IMR-90 (cell line): ENCODE results near the gene LRFN2. TPM values are rescaled to one million over a fixed set of nuclear protein-coding genes. Genes with fewer than 3 reads are reported as not detected.

Experiments
- ATAC-seq: fragments of 200-7000 bp; cut with Tn5 transposase; 2 replicates; pipeline ENCODE4 v1.9.1; 2020; ENCODE audit warnings: low read depth, mild to moderate bottlenecking, moderate library complexity
- BruUV-seq: library from RNA; stranded (reverse); fragments of 400-500 nt; replicated peaks from 2 replicates; lab custom pipeline; 2021; lab: Mats Ljungman, UMichigan
- CTCF ChIA-PET: fragments of 300-600 bp; formaldehyde crosslinking; extraction: SDS; loops from one replicate; lab custom pipeline; 2021; ENCODE audit warnings: antibody characterized with exemption; lab: Yijun Ruan, JAX
- POLR2A ChIA-PET: fragments of 300-600 bp; sonication (Branson Sonifier 250); formaldehyde crosslinking; loops from one replicate; lab custom pipeline; 2022; ENCODE audit warnings: antibody characterized with exemption; ENCODE audit not compliant: unreplicated experiment; lab: Charles Lee
- DNase-seq: peaks from one replicate; pipeline ENCODE4 v3.0.0; 2013
- H2AFZ ChIP-seq: replicated peaks from 2 replicates; pipeline ENCODE3; 2013; ENCODE audit warnings: low read length, mild to moderate bottlenecking; ENCODE audit not compliant: poor library complexity
- H2AK5ac ChIP-seq: 2 replicates; pipeline ENCODE4 v1.6.1; 2013; ENCODE audit warnings: low read depth, low read length, inconsistent platforms
- H2AK9ac ChIP-seq: replicated peaks from 2 replicates; pipeline ENCODE3; 2013; ENCODE audit warnings: mild to moderate bottlenecking, low read depth, low read length, moderate library complexity; ENCODE audit not compliant: poor library complexity
- H2BK120ac ChIP-seq: 2 replicates; pipeline ENCODE4 v1.6.1; 2013; ENCODE audit warnings: low read depth, low read length, inconsistent platforms
- H2BK15ac ChIP-seq: 3 replicates; pipeline ENCODE4 v1.6.1; 2013; ENCODE audit warnings: low read depth, low read length, inconsistent platforms
- H2BK20ac ChIP-seq: 2 replicates; pipeline ENCODE4 v1.6.1; 2013; ENCODE audit warnings: low read depth, mild to moderate bottlenecking, inconsistent platforms, low read length, moderate library complexity
- H2BK5ac ChIP-seq: 2 replicates; pipeline ENCODE4 v1.6.1; 2013; ENCODE audit warnings: mild to moderate bottlenecking, low read depth, low read length, inconsistent platforms; ENCODE audit not compliant: poor library complexity, severe bottlenecking
- H3K14ac ChIP-seq: replicated peaks from 2 replicates; pipeline ENCODE4 v1.6.1; 2013; ENCODE audit warnings: low read depth, low read length, inconsistent platforms
- H3K18ac ChIP-seq: 2 replicates; pipeline ENCODE4 v1.6.1; 2013; ENCODE audit warnings: low read depth, low read length, control low read depth
- H3K23ac ChIP-seq: 2 replicates; pipeline ENCODE4 v1.6.1; 2013; ENCODE audit warnings: low read depth, low read length, inconsistent platforms
- H3K27ac ChIP-seq: 2 replicates; pipeline ENCODE4 v1.5.1; 2013; ENCODE audit warnings: mild to moderate bottlenecking, control low read depth, low read length; ENCODE audit not compliant: insufficient read depth
- H3K27me3 ChIP-seq: 2 replicates; pipeline ENCODE4 v1.6.1; 2013; ENCODE audit warnings: low read length; ENCODE audit not compliant: control insufficient read depth, insufficient read depth
- H3K36me3 ChIP-seq: 2 replicates; pipeline ENCODE4 v1.6.1; 2013; ENCODE audit warnings: low read length, mixed read lengths; ENCODE audit not compliant: control insufficient read depth, insufficient read depth
- H3K4ac ChIP-seq: 2 replicates; pipeline ENCODE4 v1.6.1; 2013; ENCODE audit warnings: low read depth, low read length, inconsistent platforms
- H3K4me1 ChIP-seq: 2 replicates; pipeline ENCODE4 v1.6.1; 2013; ENCODE audit warnings: low read length, mixed read lengths; ENCODE audit not compliant: control insufficient read depth, insufficient read depth
- H3K4me2 ChIP-seq: 2 replicates; pipeline ENCODE4 v1.6.1; 2013; ENCODE audit warnings: low read depth, mild to moderate bottlenecking, control low read depth, low read length, moderate library complexity
- H3K4me3 ChIP-seq: 2 replicates; pipeline ENCODE4 v1.5.1; 2013; ENCODE audit warnings: low read depth, mild to moderate bottlenecking, control low read depth, low read length, moderate library complexity; ENCODE audit not compliant: insufficient read depth
- H3K56ac ChIP-seq: 2 replicates; pipeline ENCODE4 v1.6.1; 2013; ENCODE audit warnings: low read length, inconsistent platforms; ENCODE audit not compliant: insufficient read depth; ENCODE audit errors: extremely low read depth
- H3K79me1 ChIP-seq, 2 experiments: 2 replicates each; pipeline ENCODE4 v1.6.1; 2013; ENCODE audit warnings: low read length in 2 of 2, inconsistent platforms in 1 of 2, low read depth in 1 of 2
- H3K9ac ChIP-seq: 2 replicates; pipeline ENCODE4 v1.6.1; 2013; ENCODE audit warnings: low read depth, low read length, control low read depth
- H3K9me1 ChIP-seq: 2 replicates; pipeline ENCODE4 v1.6.1; 2013; ENCODE audit warnings: low read length, inconsistent platforms; ENCODE audit not compliant: insufficient read depth
- H3K9me3 ChIP-seq: 2 replicates; pipeline ENCODE4 v1.6.1; 2013; ENCODE audit warnings: low read length; ENCODE audit not compliant: control insufficient read depth, insufficient read depth
- H4K20me1 ChIP-seq: 2 replicates; pipeline ENCODE4 v1.6.1; 2013; ENCODE audit warnings: low read length, inconsistent platforms; ENCODE audit not compliant: insufficient read depth
- H4K5ac ChIP-seq: 2 replicates; pipeline ENCODE4 v1.6.1; 2013; ENCODE audit warnings: mild to moderate bottlenecking, low read depth, low read length, control low read depth
- H4K8ac ChIP-seq, 2 experiments: 2 replicates each; pipeline ENCODE4 v1.6.1; 2013; ENCODE audit warnings: low read depth in 2 of 2, low read length in 2 of 2, control low read depth in 1 of 2, inconsistent platforms in 1 of 2
- H4K91ac ChIP-seq: 2 replicates; pipeline ENCODE4 v1.6.1; 2013; ENCODE audit warnings: low read depth, low read length, inconsistent platforms; ENCODE audit not compliant: insufficient read depth
- BHLHE40 ChIP-seq: fragments of 150-350 bp; IDR thresholded peaks from 2 replicates; pipeline ENCODE4 v1.6.1; 2016; ENCODE audit warnings: mild to moderate bottlenecking, low read depth, low read length
- CEBPB ChIP-seq: IDR thresholded peaks from 2 replicates; pipeline ENCODE4 v1.6.1; 2012; ENCODE audit warnings: low read depth, low read length, improper control_type of control experiment
- CHD1 ChIP-seq: IDR thresholded peaks from 2 replicates; pipeline ENCODE4 v1.6.1; 2012; ENCODE audit warnings: low read depth, low read length, improper control_type of control experiment
- CTCF ChIP-seq: conservative IDR thresholded peaks from 2 replicates; pipeline ENCODE4 v1.5.1; 2012; ENCODE audit warnings: mild to moderate bottlenecking, low read depth, low read length, improper control_type of control experiment
- ELK1 ChIP-seq: fragments of 150-350 bp; IDR thresholded peaks from 2 replicates; pipeline ENCODE4 v1.6.1; 2016; ENCODE audit warnings: low read depth, mild to moderate bottlenecking, low read length, moderate library complexity, borderline replicate concordance
- FOS ChIP-seq: fragments of 150-350 bp; IDR thresholded peaks from 2 replicates; pipeline ENCODE4 v1.6.1; 2016; ENCODE audit warnings: low read depth, low read length
- MAFK ChIP-seq: IDR thresholded peaks from 2 replicates; pipeline ENCODE4 v1.6.1; 2012; ENCODE audit warnings: low read depth, low read length, improper control_type of control experiment
- MAZ ChIP-seq: IDR thresholded peaks from 2 replicates; pipeline ENCODE4 v1.6.1; 2012; ENCODE audit warnings: low read depth, mild to moderate bottlenecking, low read length, improper control_type of control experiment, moderate library complexity, borderline replicate concordance
- MXI1 ChIP-seq: IDR thresholded peaks from 2 replicates; pipeline ENCODE4 v1.6.1; 2012; ENCODE audit warnings: low read depth, mild to moderate bottlenecking, low read length, moderate library complexity, borderline replicate concordance
- NFE2L2 ChIP-seq: fragments of 150-350 bp; IDR thresholded peaks from 2 replicates; pipeline ENCODE4 v1.6.1; 2016; ENCODE audit warnings: low read depth, mild to moderate bottlenecking, low read length
- POLR2A ChIP-seq: IDR thresholded peaks from 2 replicates; pipeline ENCODE4 v1.6.1; 2012; ENCODE audit warnings: mild to moderate bottlenecking, low read depth, low read length
- RAD21 ChIP-seq: IDR thresholded peaks from 2 replicates; pipeline ENCODE4 v1.6.1; 2012; ENCODE audit warnings: low read length, improper control_type of control experiment
- RCOR1 ChIP-seq: IDR thresholded peaks from 2 replicates; pipeline ENCODE4 v1.6.1; 2012; ENCODE audit warnings: mild to moderate bottlenecking, low read length, improper control_type of control experiment; ENCODE audit not compliant: insufficient replicate concordance
- RFX5 ChIP-seq: IDR thresholded peaks from 2 replicates; pipeline ENCODE4 v1.8.0; 2012; ENCODE audit warnings: low read depth, mild to moderate bottlenecking, low read length, moderate library complexity
- SMC3 ChIP-seq: fragments of 150-350 bp; IDR thresholded peaks from 2 replicates; pipeline ENCODE4 v1.6.1; 2016; ENCODE audit warnings: low read depth, mild to moderate bottlenecking, antibody characterized with exemption, low read length, moderate library complexity
- USF2 ChIP-seq: fragments of 150-350 bp; IDR thresholded peaks from 2 replicates; pipeline ENCODE4 v1.6.1; 2017; ENCODE audit warnings: mild to moderate bottlenecking, antibody characterized with exemption, low read length, low read depth
- whole genome bisulfite sequencing, 2 experiments: methylation state at CpG; one replicate each; pipeline versions ENCODE4 v1.1.5 to v1.1.7; 2013; ENCODE audit warnings: missing lambda C conversion rate in 2 of 2; ENCODE audit not compliant: insufficient read length in 1 of 2; ENCODE audit errors: extremely low coverage in 2 of 2; 5-methylcytosine and 5-hydroxymethylcytosine counted together
- dilution Hi-C: fragments of 300-500 bp; cut with HindIII; formaldehyde crosslinking; loops from one replicate; pipeline ENCODE4 v1.14.3; 2018; ENCODE audit warnings: low sequenced_read_pairs; ENCODE audit not compliant: unreplicated experiment
- in situ Hi-C: fragments of 300-500 bp; cut with MboI; formaldehyde crosslinking; loops from 3 replicates; pipeline ENCODE4 v1.14.3; 2019; ENCODE audit warnings: low sequenced_read_pairs, inconsistent platforms, mixed read lengths
- intact Hi-C: fragments of 100-400 bp; cut with micrococcal nuclease; formaldehyde crosslinking; loops from 2 replicates; pipeline ENCODE4 v1.10.0; 2022
- polyA plus RNA-seq, 3 experiments: library from polyadenylated mRNA; depleted of rRNA; stranded (reverse); fragments of >200 nt; gene quantifications; 2 replicates each; pipeline ENCODE4 v1.2.3, GENCODE V29; 2012; ENCODE audit warnings: low replicate concordance in 1 of 3
- total RNA-seq: library from RNA; depleted of rRNA; stranded (reverse); fragments of >200 nt; gene quantifications from 2 replicates; pipeline ENCODE4 v1.2.3, GENCODE V29; 2012

LRFN2 gene
- total and polyA plus RNA-seq, 2 of the 4 experiments (the other 2 are of a cell fraction): not detected

GRCh38 chr6:40355532-40355931 lies 231.6 kb downstream of the LRFN2 start:
- no peak overlapping the region for H4K8ac ChIP-seq
- H3K9me1 ChIP-seq: no peaks in the 10 kb centered on the region
- H2BK15ac ChIP-seq: no peak overlapping the region
- no peaks in the 10 kb centered on the region for H3K4me1 ChIP-seq
- H3K14ac ChIP-seq: no peak overlapping the region
- DNase-seq (no peak), ATAC-seq (no peak)
- H2BK5ac ChIP-seq: no peak overlapping the region
- TF ChIP-seq USF2 (no peak), RAD21 (no peak), MXI1 (no peak), ELK1 (no peak), CHD1 (no peak), SMC3 (no peak), POLR2A (no peak), RCOR1 (no peak), MAZ (no peak), CTCF (no peak), FOS (no peak), CEBPB (no peak), BHLHE40 (no peak), MAFK (no peak), NFE2L2 (no peak), RFX5 (no peak)
- no peak overlapping the region for H4K91ac ChIP-seq
- no peak overlapping the region for H3K4ac ChIP-seq
- no peak overlapping the region for H4K5ac ChIP-seq
- H4K20me1 ChIP-seq: no peaks in the 10 kb centered on the region
- H2BK20ac ChIP-seq: no peak overlapping the region
- H2BK120ac ChIP-seq: no peak overlapping the region
- no peak overlapping the region for H3K4me3 ChIP-seq
- no peaks in the 10 kb centered on the region for H3K27me3 ChIP-seq
- in situ Hi-C loops: no loop called here
- no peaks in the 10 kb centered on the region for H3K79me1 ChIP-seq
- H3K18ac ChIP-seq: no peak overlapping the region
- no peak overlapping the region for H3K4me2 ChIP-seq
- H3K9ac ChIP-seq: no peak overlapping the region
- no peaks in the 10 kb centered on the region for H3K9me3 ChIP-seq
- H2AFZ ChIP-seq: no peak overlapping the region
- no peak overlapping the region for H2AK5ac ChIP-seq
- H3K23ac ChIP-seq: no peak overlapping the region
- H3K27ac ChIP-seq: no peak overlapping the region
- WGBS, 2 experiments: no CpG with 5 or more reads among the region's 2 CpGs
- intact Hi-C loops: no loop called here
- no peaks in the 10 kb centered on the region for H3K36me3 ChIP-seq
- H3K56ac ChIP-seq: no peak overlapping the region
- dilution Hi-C loops: no loop called here
- BruUV-seq: no TSS peak
- ChIA-PET POLR2A (no interaction called here), CTCF (no interaction called here)
- no peak overlapping the region for H2AK9ac ChIP-seq
